GM21390 (cell line): Measurements from ENCODE around the gene MYZAP.
"Not testable (repeated sequence)": the region's sequence is repeated elsewhere in the genome, so short reads cannot be mapped to it uniquely, and the experiment has no call there.

Source experiments
- ATAC-seq: cut with Tn5 transposase; IDR thresholded peaks from one replicate; pipeline ENCODE4 v1.9.1; 2021; ENCODE audit not compliant: unreplicated experiment

The MYZAP gene

DNA sequence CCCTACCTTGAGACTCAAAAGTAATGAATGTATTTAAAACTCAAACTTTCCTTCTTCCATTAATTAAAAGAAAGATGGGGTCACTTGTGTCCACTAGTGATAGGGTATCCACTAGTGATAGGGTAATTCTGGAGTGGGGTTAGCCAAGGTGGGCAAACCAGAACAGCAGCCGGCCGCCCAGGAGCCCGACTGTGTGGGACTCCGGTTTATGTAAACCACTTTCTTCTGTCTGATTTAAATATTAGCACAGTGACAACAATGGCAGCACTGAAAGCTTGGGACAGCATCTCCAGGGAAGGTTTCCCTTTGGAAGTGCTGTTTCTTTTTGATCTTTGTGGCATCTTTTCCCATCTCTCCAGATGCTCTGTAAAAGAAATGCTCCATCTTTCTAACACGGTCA is 722 bp downstream of the MYZAP start:
- ATAC-seq, result no peak

DNA sequence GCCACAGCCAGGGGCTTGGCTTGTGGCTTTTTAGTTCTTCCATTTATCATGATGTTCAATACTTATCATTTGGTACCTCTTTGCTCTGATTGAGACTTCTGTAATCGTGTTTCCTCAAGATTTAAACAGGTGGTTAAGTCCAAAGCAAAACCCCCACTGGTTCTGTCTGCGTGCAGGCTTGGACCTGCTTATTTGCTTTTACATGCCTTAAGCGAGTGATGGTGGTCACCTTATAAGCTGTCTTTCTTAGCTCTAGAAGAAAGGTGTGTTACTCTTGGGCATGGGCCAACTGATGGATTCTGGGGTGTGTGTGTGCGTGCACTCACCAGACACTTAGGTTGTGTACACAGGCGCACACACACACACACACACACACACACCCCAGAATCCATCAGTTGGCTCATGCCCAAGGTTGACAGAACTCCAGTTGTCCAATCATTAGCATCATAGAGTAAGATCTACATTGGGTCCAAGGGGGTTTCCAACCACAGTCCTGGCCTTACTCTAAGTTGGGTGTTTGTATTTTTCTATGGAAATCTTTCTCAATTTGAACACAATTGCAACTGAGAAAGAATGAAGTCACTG is 1.2 kb downstream of the MYZAP start:
- no peak for ATAC-seq

DNA sequence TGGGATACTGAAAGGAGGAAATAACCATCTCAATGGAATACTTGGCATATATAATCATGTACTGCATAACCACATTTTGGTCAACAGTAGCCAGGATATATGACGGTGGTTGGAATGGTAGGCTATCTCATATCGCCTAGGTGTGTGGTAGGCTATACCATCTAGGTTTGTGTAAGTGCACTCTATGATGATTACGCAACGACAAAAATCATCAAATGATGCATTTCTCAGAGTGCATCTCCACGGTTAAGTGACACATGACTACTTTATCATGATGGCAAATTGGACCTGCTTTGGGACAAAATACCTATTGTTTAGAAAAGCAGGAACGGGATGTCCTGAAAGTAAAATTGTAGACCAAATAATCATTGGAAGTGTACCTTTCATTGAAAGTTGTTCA is 2.8 kb downstream of the MYZAP start:
- no peak for ATAC-seq

DNA sequence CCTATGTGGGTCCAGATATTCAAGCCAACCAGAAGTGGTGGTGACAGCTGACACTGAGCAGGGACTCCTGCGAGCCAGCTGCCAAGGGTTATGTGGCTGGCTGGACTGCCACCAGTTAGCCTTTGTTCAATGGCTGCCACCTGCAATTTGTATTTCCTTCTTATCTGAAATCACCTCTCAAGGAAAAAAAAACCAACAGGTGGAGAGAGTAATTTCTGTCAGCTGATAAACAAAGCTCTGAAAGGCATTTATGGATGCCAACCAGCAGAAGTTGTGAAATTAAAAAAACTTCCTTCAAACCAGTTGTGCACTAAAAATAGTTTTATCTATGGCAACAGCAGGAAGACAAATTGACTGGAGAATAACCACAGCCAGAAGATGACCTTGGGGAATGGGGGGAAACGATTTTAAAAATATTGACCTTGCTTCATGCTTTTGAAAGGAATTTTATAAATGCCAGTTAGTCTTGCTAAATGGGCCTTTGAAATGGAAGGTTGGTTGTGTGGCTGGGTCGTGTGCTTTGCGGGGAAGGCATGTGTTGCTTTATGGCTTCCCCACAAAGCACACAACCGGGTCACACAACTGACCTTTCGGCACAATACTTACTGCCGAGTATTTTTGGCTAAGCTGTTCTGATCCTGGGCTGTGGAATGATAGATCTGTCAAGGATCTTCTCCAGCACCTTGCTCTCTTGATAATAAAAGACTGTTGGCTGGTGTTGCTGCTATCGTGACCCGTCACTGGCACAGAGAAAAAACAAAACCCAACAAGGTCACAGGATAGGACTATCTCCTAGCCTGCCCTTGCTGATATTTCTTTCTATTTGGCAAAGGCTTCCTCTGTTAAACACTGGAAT is 3.5 kb downstream of the MYZAP start:
- no peak for ATAC-seq

DNA sequence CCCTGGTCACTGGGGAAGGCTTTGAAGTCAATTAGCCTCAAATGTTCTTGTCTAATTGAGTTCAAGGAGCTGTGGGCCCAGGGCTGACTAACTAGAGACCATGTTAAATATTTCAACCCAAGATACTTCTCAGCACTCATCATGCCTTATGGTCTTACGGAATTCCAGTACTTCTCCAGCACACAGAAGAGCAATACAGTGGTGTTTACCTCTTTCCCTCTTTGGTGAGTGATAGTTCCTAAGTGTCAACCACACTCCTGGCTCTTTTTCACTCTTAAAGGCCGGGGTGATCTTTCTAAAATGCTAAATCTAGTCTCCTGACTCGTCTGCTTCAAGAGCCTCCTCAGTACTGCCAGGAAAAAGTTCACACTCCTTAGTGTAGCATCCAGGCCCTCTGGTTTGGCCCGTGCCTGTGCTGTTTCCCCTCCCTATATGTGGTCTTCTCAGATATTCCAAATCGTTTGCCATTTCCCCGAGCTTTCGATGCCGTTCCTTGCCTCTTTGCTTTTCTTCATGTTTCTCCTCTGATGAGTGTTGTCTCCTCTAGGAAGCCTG is 4.7 kb downstream of the MYZAP start:
- no peak for ATAC-seq

DNA sequence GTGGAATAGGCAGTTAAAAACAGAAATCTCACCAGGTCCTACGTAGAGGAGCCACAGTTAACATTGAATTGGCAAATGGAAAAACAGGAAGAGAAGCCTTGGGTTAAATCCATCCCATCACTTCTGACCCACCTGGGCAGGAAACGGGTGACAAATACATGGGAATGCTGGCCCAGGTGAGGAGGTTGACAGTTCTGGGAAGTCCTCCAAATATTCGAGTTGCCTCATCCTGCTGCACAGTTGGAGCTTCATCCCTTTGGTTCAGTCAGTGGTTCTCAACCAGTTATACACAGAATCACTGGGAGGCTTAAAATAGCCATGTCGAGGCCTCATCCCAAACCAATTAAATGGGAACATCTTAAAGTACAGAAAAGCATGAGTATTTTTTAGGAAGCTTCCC is 5.3 kb downstream of the MYZAP start:
- ATAC-seq, result no peak

DNA sequence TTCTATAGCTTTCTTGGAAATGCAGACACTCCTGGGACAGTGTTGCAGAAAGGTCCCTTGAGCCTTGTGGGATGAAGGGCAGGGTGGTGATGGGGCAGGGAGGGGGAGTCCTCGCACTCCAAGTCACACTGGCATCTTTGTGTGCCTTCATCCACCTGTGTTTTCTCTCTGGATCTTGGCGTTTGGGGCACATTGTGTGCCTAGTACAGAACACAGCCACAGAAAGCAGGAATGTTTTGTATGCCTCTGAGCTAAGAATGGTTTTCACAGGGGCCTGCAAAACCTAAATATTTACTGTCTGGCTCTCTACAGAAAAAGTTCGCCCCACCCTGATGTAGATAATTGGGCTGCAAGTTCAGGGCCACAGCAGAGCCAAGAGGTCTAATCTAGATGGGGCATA is 5.7 kb downstream of the MYZAP start:
- ATAC-seq, result no peak

DNA sequence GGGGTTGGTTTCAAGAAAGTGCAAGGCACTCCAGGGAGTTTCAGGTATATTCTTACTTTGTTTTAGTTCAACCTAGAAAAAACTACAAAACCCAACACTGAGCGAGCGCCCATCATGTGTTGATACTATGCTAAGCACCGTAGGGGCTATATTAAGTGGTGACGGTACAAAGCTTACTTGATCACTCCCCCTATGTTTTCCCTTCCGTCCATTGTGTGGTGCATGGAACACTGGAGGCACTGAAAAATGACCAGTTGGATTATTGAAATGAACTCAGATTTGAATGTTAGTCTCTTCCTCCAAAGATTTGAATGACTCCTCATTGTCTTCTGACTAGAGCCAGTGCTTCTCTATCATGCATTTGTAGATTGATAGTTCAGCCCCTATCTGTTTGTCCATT is 6.6 kb downstream of the MYZAP start:
- ATAC-seq, result no peak

DNA sequence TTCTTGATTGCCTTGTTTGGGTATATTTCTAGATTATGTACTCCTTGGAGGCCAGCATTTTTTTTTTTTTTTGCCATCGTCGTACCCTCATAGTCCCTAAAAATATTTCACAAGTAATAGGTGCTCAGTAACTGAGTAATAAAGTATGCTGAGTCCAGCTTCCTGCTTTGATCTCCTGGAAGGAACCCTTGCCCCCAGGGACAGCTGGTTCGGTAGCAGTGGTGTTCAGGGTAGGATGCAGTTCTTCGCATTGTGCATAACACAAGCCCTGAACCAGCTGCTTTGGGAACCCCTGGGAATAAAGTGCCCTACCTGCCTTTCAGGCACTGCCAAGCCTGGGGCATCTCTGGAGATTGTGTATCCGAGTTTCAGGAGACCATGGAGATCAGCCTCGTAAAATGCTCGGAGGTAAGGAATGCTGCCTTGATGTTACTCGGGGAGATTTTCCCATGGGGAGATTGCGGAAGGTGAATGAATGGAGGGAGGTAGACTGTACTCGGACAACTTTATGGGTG is 7.6 kb downstream of the MYZAP start:
- ATAC-seq, result no peak

DNA sequence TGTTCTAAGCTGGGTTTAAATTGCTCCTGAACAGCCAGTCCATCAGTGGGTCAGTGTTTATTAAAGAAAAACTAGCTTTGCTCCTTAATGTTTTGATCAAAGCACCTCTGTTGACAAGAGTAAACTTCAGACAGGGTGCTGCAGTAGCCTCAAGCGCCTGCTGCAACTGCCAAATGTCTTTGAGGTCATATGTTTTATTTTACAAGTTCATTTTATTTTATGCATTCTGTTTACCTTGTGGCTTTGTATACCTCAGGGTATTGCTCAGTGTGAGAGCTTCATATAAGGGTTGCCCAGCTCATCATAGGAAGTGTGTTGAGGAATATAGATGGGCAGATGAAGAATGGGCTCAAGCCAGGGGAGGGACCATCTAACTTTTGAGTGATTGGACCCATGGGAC is 8.5 kb downstream of the MYZAP start:
- ATAC-seq, result no peak

DNA sequence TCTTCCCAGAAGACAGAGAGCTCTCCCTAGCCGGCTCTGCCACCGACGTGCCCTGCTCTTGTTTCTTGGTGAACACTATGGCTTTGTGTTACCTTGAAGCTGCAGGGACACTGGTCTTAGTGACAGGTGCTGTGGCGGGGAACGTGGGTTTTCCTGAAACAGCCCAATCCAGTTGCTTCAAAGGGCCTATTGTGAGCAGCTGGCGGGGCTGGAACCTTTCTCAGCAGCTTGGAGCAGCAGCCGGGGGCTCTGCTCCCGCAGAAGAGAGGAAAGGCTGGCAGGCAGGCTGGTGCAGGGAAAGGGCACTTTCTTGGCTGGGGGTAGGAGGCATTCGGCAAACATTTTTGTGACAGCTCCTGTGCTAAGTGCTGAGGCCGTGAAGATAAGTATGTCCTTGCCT is 12.8 kb downstream of the MYZAP start:
- no peak for ATAC-seq

DNA sequence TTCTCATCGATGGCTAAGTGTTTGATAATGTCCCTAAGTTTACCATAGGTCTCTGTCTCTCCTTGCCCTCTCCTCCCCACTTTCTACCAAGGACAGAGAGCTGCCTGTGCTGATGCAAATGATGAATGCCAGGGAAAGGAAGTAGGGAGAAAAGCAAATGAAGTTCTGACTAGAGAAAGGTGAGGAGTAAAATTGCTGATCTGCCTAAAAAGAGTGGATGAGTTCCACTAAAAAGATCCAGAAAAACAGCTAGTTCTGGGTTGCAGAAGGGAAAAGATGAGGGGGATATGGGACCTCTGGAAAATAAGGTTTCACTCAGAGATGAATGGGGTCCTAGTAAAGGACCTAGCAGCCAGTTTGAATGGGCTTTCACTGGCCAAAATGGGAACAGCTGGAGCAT is 13.8 kb downstream of the MYZAP start:
- no peak for ATAC-seq

DNA sequence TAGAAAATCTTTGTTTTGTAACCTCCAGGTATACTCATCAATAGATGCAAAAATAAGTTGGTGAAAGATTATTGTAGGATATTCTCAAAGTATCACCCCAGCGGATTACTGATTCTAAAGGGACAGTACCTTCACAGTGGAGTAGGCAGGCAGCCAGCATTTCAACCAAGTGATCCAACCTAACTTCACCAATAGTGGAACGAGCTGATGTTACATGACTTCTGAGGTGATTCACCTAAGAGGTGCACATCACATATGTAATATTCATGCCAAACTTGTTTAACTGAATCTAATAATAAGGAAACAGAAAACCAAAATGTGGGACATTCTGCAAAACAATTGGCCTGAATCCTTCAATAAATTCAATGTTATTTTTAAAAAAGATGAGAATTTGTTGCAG is 14.3 kb downstream of the MYZAP start:
- ATAC-seq, result no peak

DNA sequence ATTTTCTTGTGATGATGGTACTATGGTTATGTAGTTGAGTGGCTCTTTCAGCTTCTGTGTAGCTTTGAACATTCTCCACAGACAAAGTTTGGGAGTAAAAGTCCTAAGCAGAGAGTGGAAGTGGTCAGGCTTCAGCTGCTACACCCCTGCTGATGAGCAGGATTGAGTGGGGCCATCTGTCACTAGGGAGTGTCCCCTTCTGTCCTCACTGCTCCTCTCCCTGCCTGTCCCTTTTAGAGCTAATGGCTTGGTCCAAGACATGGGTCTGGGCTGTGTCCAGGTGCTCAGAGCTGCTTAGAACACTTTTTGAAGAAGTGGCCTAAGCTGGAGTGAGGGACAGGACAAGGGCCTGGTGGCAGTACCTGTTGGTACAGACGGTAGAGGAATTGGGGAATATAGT is 15.1 kb downstream of the MYZAP start:
- no peak for ATAC-seq

DNA sequence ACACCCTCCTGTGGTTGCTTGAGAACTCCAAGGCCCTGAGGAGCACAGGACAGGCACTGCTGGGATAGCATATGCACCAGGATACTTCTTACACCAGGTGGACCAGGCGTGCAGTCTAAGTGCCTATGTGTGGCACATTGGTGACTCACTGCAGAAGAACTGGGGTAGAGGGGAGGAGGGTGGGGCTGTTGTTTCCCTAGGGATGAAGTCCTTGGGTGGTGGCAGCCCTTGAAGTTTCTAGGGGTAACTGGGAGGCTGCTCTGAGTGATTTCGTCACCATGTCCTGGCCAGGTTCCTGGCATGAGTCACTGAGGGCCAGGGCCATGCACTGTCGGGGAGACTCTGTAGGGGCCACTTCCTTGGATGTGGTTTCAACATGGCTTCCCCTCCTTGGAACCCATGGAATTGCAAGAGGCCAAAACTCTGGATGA is 15.9 kb downstream of the MYZAP start:
- no peak for ATAC-seq

DNA sequence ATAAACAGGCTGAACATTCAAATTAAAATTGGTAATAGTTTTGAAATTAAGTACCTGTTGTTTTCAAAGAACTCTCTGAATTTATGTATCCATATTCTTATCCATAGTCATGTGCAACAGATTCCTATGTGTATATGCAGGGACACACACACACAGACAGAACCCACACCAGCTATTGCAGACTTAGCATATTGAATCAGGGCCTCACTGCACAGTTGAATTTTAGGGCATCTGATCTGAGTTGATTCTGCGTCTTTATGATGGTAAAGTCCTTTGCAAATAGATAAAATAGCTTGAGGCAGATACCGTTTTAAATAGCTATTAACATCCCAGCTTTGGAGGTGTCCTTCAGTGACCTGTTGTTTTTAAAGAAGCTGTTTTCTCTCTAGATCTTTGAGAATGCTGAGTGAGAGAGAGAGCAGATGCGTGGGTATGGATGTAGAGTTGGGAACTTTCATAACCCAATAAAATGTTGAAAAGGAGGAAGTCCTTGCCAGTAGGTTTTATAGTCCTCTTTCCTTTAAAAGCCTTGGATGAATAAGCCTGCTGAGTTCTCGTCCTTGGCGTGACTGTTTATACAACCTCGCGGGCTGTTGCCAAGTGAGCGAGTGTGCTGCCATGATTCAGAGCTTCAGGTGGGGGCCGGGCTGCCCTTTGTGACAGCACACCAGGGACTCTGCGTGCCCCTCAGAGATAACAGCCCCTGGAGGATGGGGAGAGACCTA is 18.3 kb downstream of the MYZAP start:
- ATAC-seq, result no peak

DNA sequence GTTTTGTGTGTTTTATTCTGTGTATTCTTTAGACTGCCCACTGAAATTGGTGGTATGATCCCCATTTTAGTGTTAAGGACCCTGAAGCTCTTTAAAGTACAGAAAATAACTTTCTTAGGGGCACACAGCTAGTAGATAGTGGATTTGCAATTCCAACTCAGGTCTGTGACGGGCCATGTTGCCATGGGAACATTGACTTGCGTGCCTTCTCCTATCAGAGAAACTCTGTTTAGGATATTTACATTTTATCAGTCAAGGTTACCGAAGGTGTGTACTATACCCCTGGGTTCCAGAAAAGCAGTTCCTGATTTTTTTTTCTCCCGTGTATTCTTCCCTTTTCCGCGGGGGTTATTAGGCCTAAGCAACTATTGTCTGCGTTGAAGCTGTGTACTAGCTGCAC is 19.4 kb downstream of the MYZAP start:
- ATAC-seq, result no peak

DNA sequence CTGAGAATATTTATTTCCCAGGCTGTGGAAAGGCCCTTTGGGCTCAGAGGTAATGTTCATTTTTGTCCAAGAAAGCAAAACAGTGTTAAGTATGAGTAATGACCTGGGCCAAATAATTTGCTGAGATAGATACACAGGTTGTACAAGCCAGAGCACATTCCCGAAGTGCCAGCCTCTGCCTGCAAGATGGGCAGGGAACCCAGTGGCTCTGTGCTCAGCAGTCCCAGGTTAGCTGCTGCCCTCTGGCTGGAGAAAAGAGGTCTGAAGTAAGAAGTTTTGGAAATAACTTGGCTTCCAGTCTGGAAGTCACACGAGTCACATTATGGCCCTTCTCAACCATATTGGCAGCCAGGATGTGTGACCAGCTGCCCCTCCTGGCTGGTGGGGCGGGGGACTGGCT is 20.2 kb downstream of the MYZAP start:
- ATAC-seq, result no peak

DNA sequence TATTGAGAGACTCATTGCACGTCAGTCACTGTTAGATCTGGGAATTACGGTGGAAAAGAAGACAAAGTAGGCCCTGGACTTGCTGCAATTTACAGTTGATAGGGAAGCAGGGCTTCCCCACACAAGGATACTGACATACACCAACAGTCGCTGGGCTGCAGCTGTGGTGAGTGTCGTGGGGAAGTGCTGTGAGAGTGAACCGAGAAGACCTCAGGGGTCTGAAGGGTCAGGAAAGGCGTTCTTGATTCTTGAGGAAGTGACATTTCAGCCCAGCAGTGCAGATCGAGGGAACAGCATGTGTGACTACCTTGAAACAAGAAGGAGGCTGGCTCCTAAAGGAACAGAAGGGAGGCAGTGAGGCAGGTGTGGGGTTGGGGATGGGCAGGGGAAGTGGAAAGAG is 22.5 kb downstream of the MYZAP start:
- no peak for ATAC-seq

DNA sequence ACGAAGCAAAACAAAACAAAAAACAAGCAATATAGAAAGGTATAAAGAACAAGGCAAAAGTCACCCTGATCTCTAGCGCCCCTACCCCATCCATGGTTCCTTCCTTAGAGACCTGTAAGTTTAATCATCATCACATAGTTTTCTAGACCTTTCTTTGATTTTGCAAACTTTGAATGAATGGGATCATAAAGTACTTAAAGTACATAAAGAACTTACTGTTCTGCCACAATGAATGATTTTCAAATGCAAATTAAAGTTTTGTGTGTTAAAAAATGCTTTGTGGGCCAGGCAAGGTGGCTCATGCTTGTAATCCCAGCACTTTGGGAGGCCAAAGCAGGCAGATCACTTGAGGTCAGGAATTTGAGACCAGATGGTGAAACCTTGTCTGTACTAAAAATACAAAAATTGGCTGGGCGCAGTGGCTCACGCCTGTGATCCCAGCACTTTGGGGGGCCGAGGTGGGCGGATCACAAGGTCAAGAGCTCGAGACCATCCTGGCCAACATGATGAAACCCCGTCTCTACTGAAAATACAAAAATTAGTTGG is 24.3 kb downstream of the MYZAP start:
- not testable (repeated sequence) for ATAC-seq

DNA sequence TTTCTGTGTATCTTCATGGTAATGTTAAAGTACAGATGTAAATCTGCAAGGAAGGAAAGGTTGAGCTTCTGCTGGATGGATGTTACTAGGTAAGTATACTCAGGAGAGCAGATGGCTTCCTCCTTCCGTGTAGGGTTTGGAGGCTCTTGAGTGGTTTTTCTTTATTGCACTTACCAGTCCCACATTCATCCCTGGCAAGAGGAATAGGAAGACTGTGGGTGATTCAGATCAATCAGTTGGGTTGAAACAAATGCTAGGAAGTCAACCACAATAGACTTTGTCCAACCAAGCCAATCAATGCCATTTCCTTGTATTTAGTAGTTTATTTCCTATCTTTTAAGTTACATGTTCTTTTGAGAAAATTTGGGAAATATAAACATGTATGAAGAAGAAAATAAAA is 26.6 kb downstream of the MYZAP start:
- ATAC-seq, result no peak
